GM12892 (cell line): ENCODE results near the gene LINGO1.

Experiments
- DNase-seq: peaks from one replicate; pipeline ENCODE4 v3.0.0; 2011; ENCODE audit not compliant: insufficient read length
- FAIRE-seq: peaks from 2 replicates; lab custom pipeline; 2011; peaks lifted over from hg19 to GRCh38; lab: Jason Lieb, UNC
- POLR2A ChIP-seq: IDR thresholded peaks from 2 replicates; pipeline ENCODE4 v1.6.1; 2011; ENCODE audit warnings: low read depth, low read length, control low read depth
- POLR2AphosphoS5 ChIP-seq: IDR thresholded peaks from 2 replicates; pipeline ENCODE4 v1.6.1; 2011; ENCODE audit warnings: low read depth, low read length, control low read depth
- TAF1 ChIP-seq: IDR thresholded peaks from 2 replicates; pipeline ENCODE4 v1.6.1; 2011; ENCODE audit warnings: low read depth, mild to moderate bottlenecking, control low read depth, low read length, borderline replicate concordance

The LINGO1 gene

DNA sequence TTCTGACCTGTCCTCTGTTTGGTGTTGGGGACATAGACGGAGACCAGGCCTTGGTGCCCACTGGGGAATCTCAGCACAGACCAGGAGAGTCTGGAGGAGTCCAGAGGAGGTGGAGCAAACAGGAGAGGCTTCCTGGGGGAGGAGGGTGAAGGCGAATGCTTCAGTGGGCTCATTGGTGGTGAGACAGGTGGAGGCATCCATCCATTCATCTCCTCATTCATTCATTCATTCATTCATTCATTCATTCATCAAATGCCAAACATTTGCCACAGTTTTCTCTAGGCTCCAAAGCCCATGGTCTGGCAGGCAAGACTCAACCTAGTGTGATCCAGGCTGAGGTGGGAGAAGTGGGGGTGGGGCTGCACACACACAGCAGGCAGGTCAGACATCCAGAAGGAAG lies 7.9 kb upstream of the LINGO1 start:
- no peak for TF ChIP-seq POLR2AphosphoS5
- no peak for TF ChIP-seq TAF1
- no peak for TF ChIP-seq POLR2A
- FAIRE-seq (no peak), DNase-seq (no peak)

- no peak for DNase-seq
- FAIRE-seq, result no peak
- TF ChIP-seq POLR2AphosphoS5 (no peak), POLR2A (no peak), TAF1 (no peak)
Measured at GRCh38 chr15:77639431-77639830, 6.7 kb upstream of the LINGO1 start.

- DNase-seq, result no peak
- TF ChIP-seq TAF1 (no peak), POLR2A (no peak), POLR2AphosphoS5 (no peak)
- no peak for FAIRE-seq
Measured at GRCh38 chr15:77637851-77638692, 5.4 kb upstream of the LINGO1 start.

DNA sequence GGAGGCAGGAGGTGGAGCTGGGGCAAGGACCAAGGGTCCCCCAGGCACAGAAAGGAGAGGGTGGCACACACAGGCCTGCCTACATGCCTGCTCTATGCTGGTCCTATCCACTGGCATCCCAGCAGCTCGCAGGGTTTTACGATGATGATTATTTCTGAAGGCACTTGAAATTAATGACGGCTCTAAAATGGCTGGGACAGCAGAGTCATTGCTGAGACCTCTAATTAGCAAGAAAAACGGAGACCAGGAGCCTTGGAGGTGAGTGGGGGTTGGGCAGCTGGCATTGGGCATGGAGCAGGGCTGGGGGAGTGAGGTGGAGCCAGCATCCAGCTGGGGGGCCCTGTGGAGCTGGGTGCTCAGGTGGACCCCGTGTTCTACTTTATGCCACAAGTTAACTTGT lies 3.5 kb upstream of the LINGO1 start:
- TF ChIP-seq TAF1 (no peak), POLR2AphosphoS5 (no peak), POLR2A (no peak)

DNA sequence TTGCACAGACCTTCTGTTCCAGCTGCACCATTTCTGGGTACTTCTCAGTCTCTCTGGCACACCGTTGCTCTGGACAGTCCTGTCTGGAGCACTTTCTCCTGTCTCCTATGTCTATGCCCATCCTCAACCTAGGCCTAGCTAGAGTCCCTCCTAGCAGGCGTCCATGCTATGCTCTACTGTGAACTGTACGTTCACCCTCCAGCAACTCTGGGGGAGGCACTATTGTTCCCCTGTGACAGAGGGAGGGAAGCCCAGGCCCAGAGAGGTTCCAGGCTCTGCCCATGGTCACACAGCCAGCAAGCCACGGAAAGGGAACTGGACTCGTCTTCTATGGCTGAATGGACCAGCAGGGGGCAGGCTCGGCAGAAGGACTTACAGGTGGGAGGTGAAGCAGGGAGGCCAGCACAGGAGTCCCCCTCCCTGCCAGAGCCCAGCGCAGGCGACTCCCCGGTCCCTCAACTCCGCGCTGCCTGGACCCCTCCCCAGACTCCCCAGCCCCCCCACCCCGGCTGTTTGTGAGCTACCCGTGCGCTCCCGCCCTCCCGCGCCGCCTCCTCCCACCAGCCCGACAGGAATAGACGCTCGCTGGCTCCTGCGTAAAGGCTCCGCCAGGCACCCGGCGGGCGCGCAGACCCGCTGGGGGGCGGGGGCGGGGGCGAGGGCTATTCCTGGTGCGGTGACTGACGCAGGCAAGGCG lies 1.7 kb upstream of the LINGO1 start:
- FAIRE-seq, result peak; percentile 67

More for the DNA sequence above, 3.5 kb upstream of the LINGO1 start:
- no peak for FAIRE-seq
- no peak for DNase-seq

GRCh38 chr15:77633913-77634265 lies 1.2 kb upstream of the LINGO1 start:
- no peak for TF ChIP-seq POLR2AphosphoS5
- TF ChIP-seq TAF1, result no peak
- TF ChIP-seq POLR2A, result no peak
- DNase-seq, result no peak
- no peak for FAIRE-seq

More for the DNA sequence above, 1.7 kb upstream of the LINGO1 start:
- no peak for TF ChIP-seq POLR2A
- no peak for TF ChIP-seq TAF1
- TF ChIP-seq POLR2AphosphoS5, result no peak
- DNase-seq, result peak; percentile 62

GRCh38 chr15:77633134-77633912 lies 611 bp upstream of the LINGO1 start:
- TF ChIP-seq POLR2A (no peak), POLR2AphosphoS5 (no peak), TAF1 (no peak)
- FAIRE-seq (peak; percentile 78), DNase-seq (peak; percentile 94)

GRCh38 chr15:77631745-77632533 lies 773 bp downstream of the LINGO1 start:
- FAIRE-seq (no peak), DNase-seq (no peak)
- TF ChIP-seq TAF1 (no peak), POLR2A (no peak), POLR2AphosphoS5 (no peak)

DNA sequence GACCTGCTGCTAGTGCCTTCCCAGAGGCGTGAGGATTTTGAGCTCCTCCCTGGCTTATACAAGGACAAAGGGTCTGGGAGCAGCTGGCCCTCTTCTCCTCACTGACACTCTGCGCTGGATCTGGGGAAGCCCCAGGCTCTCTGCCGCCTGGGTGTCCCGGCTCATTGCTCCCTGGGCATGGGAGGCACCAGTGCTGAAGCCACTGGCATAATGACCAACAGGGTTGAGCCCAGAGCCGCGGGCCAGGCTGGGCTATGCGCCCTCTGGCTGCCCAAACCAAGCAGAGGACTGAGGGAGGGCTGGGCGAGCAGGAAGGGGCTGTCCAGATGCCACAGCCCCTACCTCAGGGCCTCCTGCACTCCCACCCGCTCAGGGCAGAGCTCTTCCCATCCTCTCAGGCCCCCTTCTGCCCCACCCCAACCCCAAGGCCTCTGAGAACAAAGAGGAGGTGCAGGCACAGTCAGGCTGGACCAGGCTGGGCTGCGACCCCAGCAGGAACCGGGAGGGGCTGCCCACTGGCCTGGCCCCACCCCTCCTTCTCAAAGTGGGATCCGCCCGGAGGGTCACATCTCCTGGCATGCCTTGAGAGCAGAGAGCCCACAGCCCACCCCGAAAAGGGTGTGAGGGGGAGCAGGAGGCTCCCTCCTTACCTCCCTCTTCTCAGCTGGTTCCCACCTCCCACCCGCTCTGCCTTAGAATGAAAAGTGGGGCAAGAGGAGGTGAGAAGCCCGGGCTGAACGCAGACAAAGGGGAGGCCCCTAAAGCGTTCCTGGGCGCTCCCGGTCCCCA lies 1.6 kb downstream of the LINGO1 start:
- FAIRE-seq (no peak), DNase-seq (no peak)
- TF ChIP-seq TAF1 (no peak), POLR2AphosphoS5 (no peak), POLR2A (no peak)

DNA sequence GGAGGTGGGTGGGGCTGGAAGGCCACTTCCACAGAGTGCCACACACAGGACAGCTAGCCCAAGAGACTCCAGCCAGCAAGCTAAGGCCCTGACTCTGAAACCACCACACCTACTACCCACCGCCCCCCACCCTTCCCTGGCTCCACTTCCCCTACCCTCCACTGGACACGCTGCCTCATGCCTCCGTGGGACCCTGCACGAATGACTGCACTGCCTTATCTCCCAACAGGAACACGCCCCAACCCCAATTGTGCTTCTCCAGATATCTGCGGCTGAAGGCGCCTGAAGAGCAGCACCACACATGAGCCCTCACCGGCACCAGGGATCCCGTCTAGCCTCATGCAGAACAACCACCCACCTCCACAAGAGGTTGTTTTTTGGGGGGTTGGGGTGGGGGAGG lies 2.7 kb downstream of the LINGO1 start:
- DNase-seq (no peak), FAIRE-seq (no peak)
- TF ChIP-seq POLR2A, result no peak
